GM12865 (cell line): ENCODE data around the gene NOX5.

ENCODE experiments used
- DNase-seq: peaks from one replicate; pipeline ENCODE4 v3.0.0; 2010; ENCODE audit warnings: low read depth
- H3K4me3 ChIP-seq: 2 replicates; pipeline ENCODE4 v1.5.1; 2011; ENCODE audit warnings: mild to moderate bottlenecking, low read depth, low read length, control low read depth
- CTCF ChIP-seq: IDR thresholded peaks from 2 replicates; pipeline ENCODE4 v1.5.1; 2011; ENCODE audit warnings: low read length, control low read depth, low read depth, inconsistent platforms; ENCODE audit not compliant: insufficient read depth; ENCODE audit errors: missing control alignments

NOX5 gene

GRCh38 chr15:69069996-69070395, 55.5 kb downstream of the NOX5 start:
- TF ChIP-seq CTCF = no peak
- no peak overlapping the region for H3K4me3 ChIP-seq
- no peak for DNase-seq

GRCh38 chr15:69070396-69070795, 55.9 kb downstream of the NOX5 start:
- no peak overlapping the region for H3K4me3 ChIP-seq
- no peak for DNase-seq
- TF ChIP-seq CTCF = no peak

GRCh38 chr15:69071260-69071659, 56.8 kb downstream of the NOX5 start:
- TF ChIP-seq CTCF = no peak
- DNase-seq = no peak
- no peak overlapping the region for H3K4me3 ChIP-seq

GRCh38 chr15:69072906-69073305, 58.4 kb downstream of the NOX5 start:
- no peak for DNase-seq
- no peak overlapping the region for H3K4me3 ChIP-seq
- no peak for TF ChIP-seq CTCF

- H3K4me3 ChIP-seq = no peak overlapping the region
- DNase-seq = no peak
- TF ChIP-seq CTCF = no peak
Measured at GRCh38 chr15:69074001-69074842, 59.7 kb downstream of the NOX5 start.

- no peak for DNase-seq
- TF ChIP-seq CTCF = no peak
- no peak overlapping the region for H3K4me3 ChIP-seq
Measured at GRCh38 chr15:69074843-69075224, 60.3 kb downstream of the NOX5 start.

- no peak overlapping the region for H3K4me3 ChIP-seq
- TF ChIP-seq CTCF = no peak
- no peak for DNase-seq
Measured at GRCh38 chr15:69075440-69075839, 60.9 kb downstream of the NOX5 start.
